ENCODE data around the gene RP2. TPM values are rescaled to one million over a fixed set of nuclear protein-coding genes. Genes with fewer than 3 reads are reported as not detected.

RP2 gene
- total and polyA plus RNA-seq, 4 donors = 3.2 to 11.5 (median 7.3) TPM

GRCh38 chrX:46814966-46815365, 21.9 kb upstream of the RP2 start:
- peaks cover 5 to 11% (median 9%) of the 10 kb centered on the region in 4 donors for H3K4me1 ChIP-seq (ENCODE audit: control insufficient read depth in 4 of 4, insufficient read depth in 4 of 4, low read length in 3 of 4)
- H3K9ac ChIP-seq (ENCODE audit: low read depth in 1 of 2, low read length in 2 of 2) = no peak overlapping the region
- H3K36me3 ChIP-seq (ENCODE audit: control insufficient read depth in 4 of 4, insufficient read depth in 3 of 4, low read depth in 1 of 4, low read length in 3 of 4) = no peaks in the 10 kb centered on the region
- peaks cover 0 to 3% (median 0%) of the 10 kb centered on the region in 4 donors for H3K27me3 ChIP-seq (ENCODE audit: control insufficient read depth in 4 of 4, insufficient read depth in 4 of 4, low read length in 3 of 4)
- no peak for TF ChIP-seq REST (IDR thresholded peaks at IDR 0.05)
- no peak for TF ChIP-seq MAX (IDR thresholded peaks at IDR 0.05)
- no peak for TF ChIP-seq RAD21 (IDR thresholded peaks at IDR 0.05)
- H3K27ac ChIP-seq (ENCODE audit: low read depth in 1 of 2, low read length in 2 of 2) = no peak overlapping the region
- no peaks in the 10 kb centered on the region for H3K9me3 ChIP-seq (ENCODE audit: control insufficient read depth in 4 of 4, low read length in 3 of 4)
- 93% methylated on average over 7 of the region's 7 CpGs for WGBS
- no peak overlapping the region for H3K4me3 ChIP-seq (ENCODE audit: low read depth in 1 of 3, low read length in 3 of 3)
- no peak for DNase-seq (ENCODE audit: low spot score)

- TF ChIP-seq MAX (IDR thresholded peaks at IDR 0.05) (no peak), SP1 (IDR thresholded peaks at IDR 0.05) (no peak), RAD21 (IDR thresholded peaks at IDR 0.05) (no peak), ATF3 (IDR thresholded peaks at IDR 0.05) (no peak), YY1 (IDR thresholded peaks at IDR 0.05) (no peak), FOXA1 (IDR thresholded peaks at IDR 0.05) (no peak), CTCF (IDR thresholded peaks at IDR 0.05; ENCODE audit: low read depth, low read length, missing input control) (no peak), RXRA (IDR thresholded peaks at IDR 0.05) (no peak)
- no peak overlapping the region for H3K4me3 ChIP-seq (ENCODE audit: low read depth in 1 of 3, low read length in 3 of 3)
- no peaks in the 10 kb centered on the region for H3K27me3 ChIP-seq (ENCODE audit: control insufficient read depth in 4 of 4, insufficient read depth in 4 of 4, low read length in 3 of 4)
- no peak for DNase-seq (ENCODE audit: low spot score)
- H3K36me3 ChIP-seq (ENCODE audit: control insufficient read depth in 4 of 4, insufficient read depth in 3 of 4, low read depth in 1 of 4, low read length in 3 of 4) = no peaks in the 10 kb centered on the region
- H3K9ac ChIP-seq (ENCODE audit: low read depth in 1 of 2, low read length in 2 of 2) = no peak overlapping the region
- H3K27ac ChIP-seq (ENCODE audit: low read depth in 1 of 2, low read length in 2 of 2) = no peak overlapping the region
- 89% methylated on average over 5 of the region's 5 CpGs for WGBS
- H3K4me1 ChIP-seq (ENCODE audit: control insufficient read depth in 4 of 4, insufficient read depth in 4 of 4, low read length in 3 of 4) = peaks cover 0 to 4% (median 4%) of the 10 kb centered on the region in 4 donors
- H3K9me3 ChIP-seq (ENCODE audit: control insufficient read depth in 4 of 4, low read length in 3 of 4) = no peaks in the 10 kb centered on the region
Observed at GRCh38 chrX:46819136-46819535, 17.7 kb upstream of the RP2 start.

GRCh38 chrX:46820391-46821100, 16.3 kb upstream of the RP2 start:
- H3K4me1 ChIP-seq (ENCODE audit: control insufficient read depth in 4 of 4, insufficient read depth in 4 of 4, low read length in 3 of 4) = peaks cover 0 to 3% (median 1%) of the 10 kb centered on the region in 4 donors
- 94% methylated on average over 4 of the region's 4 CpGs for WGBS
- no peak overlapping the region for H3K4me3 ChIP-seq (ENCODE audit: low read depth in 1 of 3, low read length in 3 of 3)
- no peak overlapping the region for H3K9ac ChIP-seq (ENCODE audit: low read depth in 1 of 2, low read length in 2 of 2)
- no peak overlapping the region for H3K27ac ChIP-seq (ENCODE audit: low read depth in 1 of 2, low read length in 2 of 2)
- no peaks in the 10 kb centered on the region for H3K36me3 ChIP-seq (ENCODE audit: control insufficient read depth in 4 of 4, insufficient read depth in 3 of 4, low read depth in 1 of 4, low read length in 3 of 4)
- H3K9me3 ChIP-seq (ENCODE audit: control insufficient read depth in 4 of 4, low read length in 3 of 4) = no peaks in the 10 kb centered on the region
- no peaks in the 10 kb centered on the region for H3K27me3 ChIP-seq (ENCODE audit: control insufficient read depth in 4 of 4, insufficient read depth in 4 of 4, low read length in 3 of 4)
- DNase-seq (ENCODE audit: low spot score) = no peak
- TF ChIP-seq TAF1 (conservative IDR thresholded peaks at IDR 0.05) (no peak), CTCF (IDR thresholded peaks at IDR 0.05; ENCODE audit: low read depth, low read length, missing input control) (no peak), ZBTB33 (IDR thresholded peaks at IDR 0.05) (no peak), FOXA1 (IDR thresholded peaks at IDR 0.05) (no peak), MAX (IDR thresholded peaks at IDR 0.05) (no peak), EGR1 (IDR thresholded peaks at IDR 0.05; ENCODE audit: low read depth in 2 of 2) (no peak), ATF3 (IDR thresholded peaks at IDR 0.05) (no peak), HNF4A (conservative IDR thresholded peaks at IDR 0.05) (no peak), RXRA (IDR thresholded peaks at IDR 0.05) (no peak), HNF4G (IDR thresholded peaks at IDR 0.05) (no peak), SP1 (IDR thresholded peaks at IDR 0.05) (no peak)
